Smooth muscle cell of the pulmonary artery (primary cell): ENCODE data around the gene CDC42SE1. TPM values are rescaled to one million over a fixed set of nuclear protein-coding genes. Genes with fewer than 3 reads are reported as not detected.

Source experiments
- total RNA-seq: library from RNA; depleted of rRNA; stranded (reverse); fragments of >200 nt; gene quantifications from 2 replicates; pipeline ENCODE4 v1.2.3, GENCODE V29; 2014

Gene CDC42SE1
- total RNA-seq: 39.7 and 50.0 TPM in 2 replicates

GRCh38 chr1:151059109-151060006, at the start of gene CDC42SE1:
TSS of gene CDC42SE1 (minus strand) at chr1:151059622. CDS start at chr1:151055730, 3,892 bp downstream.

GRCh38 chr1:151070474-151071276, 11.3 kb upstream of the CDC42SE1 start, which contains the start of gene GABPB2:
TSS of gene GABPB2 (plus strand) at chr1:151070761. CDS start at chr1:151088190, 17,429 bp downstream.

GRCh38 chr1:151060007-151060656, 710 bp upstream of the CDC42SE1 start, which contains the start of gene MLLT11:
TSS of gene MLLT11 (plus strand) at chr1:151060397. CDS start at chr1:151067225, 6,828 bp downstream.

GRCh38 chr1:151047591-151047924, 11.9 kb downstream of the CDC42SE1 start, which contains the start of gene C1orf56:
TSS of gene C1orf56 (plus strand) at chr1:151047751. CDS start at chr1:151047848, 97 bp downstream.

GRCh38 chr1:151036356-151036755, 23.1 kb downstream of the CDC42SE1 start, which contains the start of gene BNIPL:
TSS of gene BNIPL (plus strand) at chr1:151036586. CDS start at chr1:151036726, 140 bp downstream.

GRCh38 chr1:151008244-151009205, 50.9 kb downstream of the CDC42SE1 start, which contains the start of gene PRUNE1:
TSS of gene PRUNE1 (plus strand) at chr1:151008449. CDS start at chr1:151008633, 184 bp downstream.

GRCh38 chr1:151006327-151007052, 52.9 kb downstream of the CDC42SE1 start, which contains the start of gene MINDY1:
TSS of gene MINDY1 (minus strand) at chr1:151006902. CDS start at chr1:151002617, 4,285 bp downstream.

Other genes starting within 250 kb of the CDC42SE1 start
- 41.1 and 45.4 TPM in 2 replicates for gene ARNT, start 183.0 kb downstream of the CDC42SE1 start, total RNA-seq
- gene CTXND2, start 172.5 kb downstream of the CDC42SE1 start, total RNA-seq: not detected in 2 replicates
- gene SETDB1, start 133.3 kb downstream of the CDC42SE1 start, total RNA-seq: 27.1 and 32.0 TPM in 2 replicates
- 174 and 190 TPM in 2 replicates for gene CERS2, start 84.8 kb downstream of the CDC42SE1 start, total RNA-seq
- gene ANXA9, start 77.3 kb downstream of the CDC42SE1 start, total RNA-seq: 0.20 TPM in 1 of 2 replicates, not detected in the other
- 10.8 and 21.2 TPM in 2 replicates for gene MINDY1, start 52.7 kb downstream of the CDC42SE1 start, total RNA-seq
- gene PRUNE1, start 51.2 kb downstream of the CDC42SE1 start, total RNA-seq: 8.3 and 9.1 TPM in 2 replicates
- 0.26 TPM in 2 replicates for gene BNIPL, start 23.0 kb downstream of the CDC42SE1 start, total RNA-seq
- gene C1orf56, start 11.9 kb downstream of the CDC42SE1 start, total RNA-seq: 2.5 and 2.7 TPM in 2 replicates
- gene MLLT11, start 775 bp upstream of the CDC42SE1 start, total RNA-seq: 4.5 and 8.2 TPM in 2 replicates
- 19.0 and 26.9 TPM in 2 replicates for gene GABPB2, start 11.1 kb upstream of the CDC42SE1 start, total RNA-seq
- 2.0 and 2.2 TPM in 2 replicates for gene SEMA6C, start 87.0 kb upstream of the CDC42SE1 start, total RNA-seq
- not detected in 2 replicates for gene TNFAIP8L2, start 97.0 kb upstream of the CDC42SE1 start, total RNA-seq
- gene LYSMD1, start 106.3 kb upstream of the CDC42SE1 start, total RNA-seq: 6.6 and 6.7 TPM in 2 replicates
- gene SCNM1, start 106.5 kb upstream of the CDC42SE1 start, total RNA-seq: 25.0 and 27.6 TPM in 2 replicates
- not detected in 2 replicates for gene TMOD4, start 116.4 kb upstream of the CDC42SE1 start, total RNA-seq
- gene VPS72, start 130.6 kb upstream of the CDC42SE1 start, total RNA-seq: 27.1 and 27.8 TPM in 2 replicates
- 66.9 and 68.2 TPM in 2 replicates for gene PIP5K1A, start 138.9 kb upstream of the CDC42SE1 start, total RNA-seq
- gene PSMD4, start 195.1 kb upstream of the CDC42SE1 start, total RNA-seq: 164 and 174 TPM in 2 replicates
- 11.2 and 12.5 TPM in 2 replicates for gene ZNF687, start 222.7 kb upstream of the CDC42SE1 start, total RNA-seq